GM19025 (cell line): ENCODE measurements around the gene CDH19.

Source experiments
- ATAC-seq: cut with Tn5 transposase; IDR thresholded peaks from one replicate; pipeline ENCODE4 v1.9.1; 2021; ENCODE audit warnings: mild to moderate bottlenecking, low read depth, moderate library complexity; ENCODE audit not compliant: unreplicated experiment

The CDH19 gene

GRCh38 chr18:66571845-66572244 lies 32.0 kb downstream of the CDH19 start:
- no peak for ATAC-seq

DNA sequence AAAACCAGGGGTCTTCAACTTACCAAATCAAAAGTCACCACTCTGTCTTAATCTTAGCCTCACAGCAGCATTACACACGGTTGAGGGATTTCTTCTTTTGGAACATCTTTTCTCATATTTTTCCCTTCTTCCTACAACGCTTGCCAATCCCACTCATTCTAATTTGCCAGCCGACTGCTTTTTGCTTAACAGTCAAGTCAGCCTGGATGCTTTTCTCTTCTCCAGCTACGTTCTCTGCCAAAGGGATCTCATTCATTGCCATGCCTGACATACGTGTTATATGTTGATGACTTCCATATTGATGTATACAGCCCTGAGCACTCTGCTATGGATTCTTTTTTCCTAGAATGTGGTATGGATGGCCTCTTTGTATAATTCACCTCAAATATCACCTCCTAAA lies 37.3 kb downstream of the CDH19 start:
- ATAC-seq = no peak

DNA sequence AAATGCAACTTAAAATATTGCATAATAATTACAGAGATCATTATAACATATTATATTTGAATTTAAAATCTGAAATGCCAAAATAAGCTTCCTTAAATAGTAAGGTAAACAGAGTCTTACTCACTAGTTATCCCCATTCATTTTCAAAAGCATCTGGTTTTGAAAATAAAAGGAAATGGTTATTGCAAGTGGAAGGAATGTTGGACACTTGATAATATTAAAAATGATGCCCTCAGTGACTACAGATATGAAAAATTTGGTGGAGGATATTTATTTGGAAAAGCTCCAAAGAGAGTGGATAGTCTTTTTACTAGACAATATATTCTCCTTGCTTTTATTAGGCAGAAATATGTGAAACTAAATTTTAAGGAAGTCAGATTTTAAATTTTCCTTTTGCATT lies 39.7 kb downstream of the CDH19 start:
- ATAC-seq = no peak

DNA sequence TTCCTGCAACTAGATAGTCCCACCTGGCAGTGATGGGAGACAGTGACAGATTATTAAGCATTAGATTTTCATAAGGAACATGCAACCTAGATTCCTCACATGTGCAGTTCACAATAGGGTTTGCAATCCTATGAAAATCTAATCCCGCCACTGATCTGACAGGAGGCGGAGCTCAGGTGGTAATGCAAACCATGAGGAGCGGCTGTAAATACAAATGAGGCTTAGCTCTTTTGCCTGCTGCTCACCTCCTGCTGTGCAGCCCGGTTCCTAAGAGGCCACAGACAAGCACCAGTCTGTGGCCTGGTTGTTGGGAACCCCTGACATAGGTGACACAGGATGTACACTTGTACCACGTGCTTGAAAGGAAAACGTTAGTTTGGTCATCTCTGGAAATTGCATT lies 41.6 kb downstream of the CDH19 start:
- no peak for ATAC-seq

DNA sequence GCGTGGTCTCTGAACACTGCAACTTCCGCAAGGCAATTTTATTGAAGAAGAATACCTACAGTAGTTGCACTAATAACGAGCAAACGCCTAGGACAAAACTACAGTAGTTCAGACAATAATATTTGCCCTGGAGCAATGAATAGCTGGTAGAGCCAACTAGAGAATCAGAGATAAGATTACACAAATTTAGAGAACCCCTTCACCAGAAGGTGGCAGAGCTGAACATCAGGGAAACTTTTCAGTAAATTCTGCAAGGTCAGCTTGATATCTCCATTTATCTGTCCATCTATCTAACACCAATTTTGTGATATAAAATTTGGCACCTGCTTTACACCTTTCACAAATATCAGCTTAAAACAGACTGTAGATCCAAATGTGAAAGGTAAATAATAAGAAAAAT lies 43.8 kb downstream of the CDH19 start:
- no peak for ATAC-seq

- no peak for ATAC-seq
Observed at GRCh38 chr18:66558773-66559172, 45.1 kb downstream of the CDH19 start.

DNA sequence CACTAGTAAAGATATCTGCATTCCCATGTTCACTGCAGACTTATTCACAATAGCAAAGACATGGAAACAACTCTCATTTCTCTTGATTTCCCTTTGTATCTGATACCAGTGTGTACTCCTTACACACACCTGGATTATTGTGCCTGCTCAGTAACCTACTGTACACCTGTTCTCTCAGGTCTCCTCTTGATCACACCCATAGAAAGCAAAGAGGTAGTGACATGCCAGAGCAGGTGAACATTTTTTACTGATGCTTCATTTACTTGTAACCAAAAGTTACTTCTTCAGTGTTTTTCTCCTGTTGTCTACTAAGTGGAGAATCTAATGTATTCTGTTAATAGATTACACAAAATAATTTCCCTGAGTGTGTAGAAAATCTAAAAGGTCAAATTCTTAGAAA lies 46.8 kb downstream of the CDH19 start:
- ATAC-seq = no peak

GRCh38 chr18:66555585-66555984 lies 48.3 kb downstream of the CDH19 start:
- no peak for ATAC-seq

- ATAC-seq = no peak
Observed at GRCh38 chr18:66553824-66554223, 50.1 kb downstream of the CDH19 start.

- no peak for ATAC-seq
Observed at GRCh38 chr18:66550366-66550765, 53.5 kb downstream of the CDH19 start.

GRCh38 chr18:66548747-66549146 lies 55.1 kb downstream of the CDH19 start:
- ATAC-seq = no peak

DNA sequence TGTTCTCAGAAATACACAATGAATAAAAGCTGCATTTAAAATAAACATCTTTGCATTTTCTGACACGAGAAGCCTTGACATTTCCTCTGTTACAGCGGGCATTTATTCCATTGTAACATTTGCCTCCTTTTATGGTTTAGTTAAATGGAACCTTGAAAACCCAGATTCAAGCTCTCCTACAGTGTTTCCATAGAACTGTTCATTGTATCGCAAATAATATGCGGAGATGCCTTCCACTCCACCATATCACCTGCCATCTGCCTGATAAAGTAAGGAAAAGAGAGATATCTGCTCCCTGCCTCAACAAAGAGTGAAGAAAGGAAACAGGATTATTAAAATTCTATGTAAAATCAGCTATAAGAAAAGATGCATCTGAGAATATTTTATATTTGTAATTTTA lies 69.8 kb downstream of the CDH19 start:
- no peak for ATAC-seq

GRCh38 chr18:66533693-66534092 lies 70.2 kb downstream of the CDH19 start:
- no peak for ATAC-seq

DNA sequence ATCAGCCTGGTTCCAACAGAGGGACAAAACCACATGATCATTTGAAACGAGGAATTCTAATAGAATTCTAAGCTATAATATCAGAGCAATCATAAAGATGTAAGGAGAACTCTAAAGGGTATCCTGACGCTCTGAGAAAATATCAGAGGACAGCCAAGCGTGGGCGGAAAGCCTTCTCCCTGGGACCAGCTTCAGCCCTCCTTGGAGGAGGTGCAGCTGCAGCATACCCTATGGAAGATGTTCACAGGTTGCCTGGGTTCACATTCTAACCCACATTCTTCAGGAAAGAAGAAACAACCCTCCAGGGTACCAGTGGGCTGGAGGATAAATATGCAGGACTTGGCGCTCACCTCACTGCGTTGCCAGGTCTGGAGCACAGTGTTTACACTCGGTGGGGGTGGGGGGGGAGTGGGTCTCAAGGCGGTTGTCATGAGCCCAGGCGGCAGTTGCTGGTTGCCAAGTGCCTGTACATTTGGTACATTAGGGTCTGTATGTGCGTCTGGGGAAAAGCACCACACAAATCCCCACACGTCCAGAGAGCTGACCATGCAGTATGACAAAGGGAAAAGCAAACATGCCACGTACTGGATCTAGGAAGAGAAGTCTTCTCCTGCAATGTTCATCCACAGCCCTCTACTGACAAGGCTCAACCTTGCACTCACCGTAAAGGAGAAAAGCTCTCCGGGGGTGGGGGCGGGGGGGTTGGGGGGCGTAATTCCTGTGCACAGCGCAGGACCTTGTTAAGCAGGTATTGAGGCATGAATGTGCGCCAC lies 80.5 kb downstream of the CDH19 start:
- ATAC-seq = no peak

GRCh38 chr18:66513996-66514395 lies 89.9 kb downstream of the CDH19 start:
- ATAC-seq = no peak

- no peak for ATAC-seq
Observed at GRCh38 chr18:66511792-66512191, 92.1 kb downstream of the CDH19 start.

- no peak for ATAC-seq
Observed at GRCh38 chr18:66511289-66511688, 92.6 kb downstream of the CDH19 start.

- no peak for ATAC-seq
Observed at GRCh38 chr18:66510357-66511045, 93.4 kb downstream of the CDH19 start.

DNA sequence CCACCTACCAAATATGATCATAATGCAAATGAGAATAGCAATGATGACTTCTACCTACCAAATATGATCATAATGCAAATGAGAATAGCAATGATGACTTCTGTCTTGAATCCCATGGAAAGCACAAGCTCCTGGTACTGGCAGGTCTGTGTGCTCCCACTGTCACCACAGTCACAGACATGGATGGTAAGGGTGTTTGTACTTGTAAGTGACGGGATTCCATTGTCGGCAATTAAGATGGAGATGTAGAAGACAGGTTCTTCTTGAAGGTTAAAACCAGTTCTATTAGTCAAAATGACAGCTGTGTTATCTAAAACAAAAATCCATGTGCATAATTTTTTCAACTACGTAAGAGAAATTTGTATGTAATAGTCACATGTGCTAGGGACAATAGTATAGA lies 95.0 kb downstream of the CDH19 start:
- ATAC-seq = no peak

DNA sequence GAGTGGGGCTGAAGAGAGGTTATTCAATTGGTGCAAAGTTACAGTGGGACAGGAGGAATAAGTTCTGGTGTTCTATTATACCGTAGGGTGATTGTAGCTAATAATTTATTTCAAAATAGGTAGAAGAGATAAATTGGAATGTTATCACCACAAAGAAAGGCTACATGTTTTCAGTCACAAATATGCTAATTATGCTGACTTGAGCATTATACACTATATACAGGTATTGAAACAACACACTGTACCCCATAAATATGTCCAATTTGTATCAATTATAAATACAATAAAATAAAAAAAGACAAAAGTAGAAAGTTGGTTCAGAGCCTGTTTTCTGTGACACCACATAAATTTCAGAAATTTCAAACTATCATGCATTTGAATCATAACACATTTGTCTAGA lies 97.7 kb downstream of the CDH19 start:
- no peak for ATAC-seq

- no peak for ATAC-seq
Observed at GRCh38 chr18:66497351-66497750, 106.5 kb downstream of the CDH19 start.

GRCh38 chr18:66495844-66496243 lies 108.0 kb downstream of the CDH19 start:
- ATAC-seq = no peak
